T-helper 17 cell (primary cell): ENCODE measurements around the gene ME3. TPM values are rescaled to one million over a fixed set of nuclear protein-coding genes. Genes with fewer than 3 reads are reported as not detected.

ENCODE experiments used
- ATAC-seq: fragments of 150-1000 bp; cut with Tn5 transposase; 2 replicates; pipeline ENCODE4 v1.10.0; 2021; ENCODE audit warnings: mild to moderate bottlenecking, moderate library complexity
- DNase-seq, 3 donors: peaks; one replicate each; pipeline versions ENCODE4 v3.0.0 to v3.0.0-alpha.2; 2020 to 2021
- H3K9me3 ChIP-seq: one replicate; pipeline ENCODE4 v1.7.0; 2013; ENCODE audit warnings: low read length, mild to moderate bottlenecking; ENCODE audit not compliant: control insufficient read depth, poor library complexity, severe bottlenecking
- H3K27ac Mint-ChIP-seq: one replicate; pipeline ENCODE4 v1.8.0; 2022; ENCODE audit warnings: mild to moderate bottlenecking, moderate library complexity, mixed read lengths
- H3K27me3 Mint-ChIP-seq: one replicate; pipeline ENCODE4 v1.8.0; 2022; ENCODE audit warnings: mixed read lengths
- H3K36me3 Mint-ChIP-seq: one replicate; pipeline ENCODE4 v1.8.0; 2022; ENCODE audit warnings: low read depth, mixed read lengths
- H3K4me1 Mint-ChIP-seq: one replicate; pipeline ENCODE4 v1.8.0; 2022; ENCODE audit warnings: mild to moderate bottlenecking, mixed read lengths
- H3K4me3 Mint-ChIP-seq: one replicate; pipeline ENCODE4 v1.8.0; 2022; ENCODE audit warnings: mild to moderate bottlenecking, moderate library complexity, mixed read lengths
- total RNA-seq, 4 donors: library from RNA in 2 of 4; stranded (reverse) in 2 of 4; gene quantifications; one replicate each; pipeline ENCODE4 v1.2.3 and lab custom pipeline; 2022 to 2026

ME3 gene
- total RNA-seq, 2 donors from 2014 or later, result 2.7 to 3.3 TPM

DNA sequence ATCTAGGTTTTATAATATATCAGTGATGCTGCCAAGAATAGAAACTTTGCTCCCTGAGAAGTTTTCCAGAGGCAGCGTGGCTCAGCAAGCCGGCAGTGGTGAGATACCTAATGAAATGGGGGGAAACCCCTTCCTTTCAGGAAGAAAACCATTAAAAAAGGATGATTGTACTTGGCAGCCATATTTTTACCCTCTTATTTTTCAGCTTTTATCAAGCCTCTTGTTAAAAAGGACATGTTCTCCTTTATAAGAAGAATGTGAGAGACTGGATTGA is 9.0 kb upstream of the ME3 start:
- ATAC-seq, result no peak
- H3K27ac Mint-ChIP-seq, result no peak overlapping the region
- DNase-seq, result no peak
- no peaks in the 10 kb centered on the region for H3K36me3 Mint-ChIP-seq
- H3K27me3 Mint-ChIP-seq, result peaks cover 6% of the 10 kb centered on the region
- H3K4me1 Mint-ChIP-seq, result no peaks in the 10 kb centered on the region
- no peak overlapping the region for H3K4me3 Mint-ChIP-seq
- H3K9me3 ChIP-seq, result no peaks in the 10 kb centered on the region

DNA sequence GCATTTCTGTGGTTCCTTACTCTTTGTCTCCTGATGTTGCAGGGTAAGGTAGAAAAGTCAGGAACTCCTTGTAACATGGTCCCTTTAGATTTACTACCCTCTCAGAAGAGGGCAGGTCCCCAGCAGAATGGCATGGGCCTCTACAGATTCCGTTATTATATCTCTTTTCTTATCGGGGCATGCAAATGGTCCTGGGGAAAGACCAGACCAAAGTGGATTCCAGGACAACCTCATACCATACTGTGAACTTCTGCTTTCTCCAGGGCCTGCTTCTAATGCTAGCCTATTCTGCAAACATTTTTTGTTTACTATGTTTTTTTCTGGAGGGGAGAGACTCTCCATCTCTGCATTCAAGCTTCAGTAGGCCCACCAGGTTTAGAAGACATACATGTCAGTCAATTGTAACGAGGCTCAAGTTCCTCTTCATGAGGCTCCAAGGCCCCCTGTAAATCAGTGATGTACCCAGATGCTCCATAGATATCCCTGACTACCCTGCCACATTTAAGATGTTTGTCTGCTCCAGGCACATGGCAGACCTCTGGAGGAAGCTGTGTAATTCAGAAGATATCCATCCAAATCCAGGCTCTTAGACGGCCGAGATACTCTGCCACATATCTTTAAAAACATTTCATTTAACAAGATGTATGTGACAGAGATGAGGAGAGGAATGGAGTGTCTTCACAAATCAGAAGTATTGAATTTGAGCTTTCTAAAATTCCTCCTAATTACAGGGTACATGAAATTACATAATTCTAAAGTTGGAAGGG is 8.5 kb upstream of the ME3 start:
- DNase-seq (no peak), ATAC-seq (no peak)
- Mint-ChIP-seq H3K36me3 (no peaks in the 10 kb centered on the region), H3K4me1 (no peaks in the 10 kb centered on the region), H3K27ac (no peak overlapping the region), H3K4me3 (no peak overlapping the region), H3K27me3 (peaks cover 6% of the 10 kb centered on the region)
- no peaks in the 10 kb centered on the region for H3K9me3 ChIP-seq

DNA sequence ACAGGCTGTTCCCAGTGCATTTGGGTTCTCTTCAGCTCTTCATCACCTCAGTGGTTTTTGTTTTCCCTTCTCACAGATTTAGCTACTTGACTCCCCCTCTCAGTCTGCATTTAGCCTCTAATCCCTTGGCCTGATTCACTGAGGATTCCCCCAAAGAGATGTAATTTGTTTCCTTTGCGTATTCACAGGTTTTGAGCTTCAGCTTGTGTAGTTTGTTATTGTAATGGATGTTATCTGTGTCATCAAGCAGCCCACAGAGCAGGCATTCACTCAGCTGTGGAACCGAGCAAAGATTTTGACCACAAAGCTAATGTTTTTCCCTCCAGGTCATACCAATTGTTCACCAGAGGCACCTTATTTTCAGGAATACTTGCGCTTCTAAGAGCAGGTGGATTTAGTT is 6.4 kb upstream of the ME3 start:
- Mint-ChIP-seq H3K27ac (no peak overlapping the region), H3K27me3 (peaks cover 6% of the 10 kb centered on the region), H3K4me3 (no peak overlapping the region), H3K4me1 (no peaks in the 10 kb centered on the region), H3K36me3 (no peaks in the 10 kb centered on the region)
- DNase-seq (no peak), ATAC-seq (no peak)
- no peaks in the 10 kb centered on the region for H3K9me3 ChIP-seq

DNA sequence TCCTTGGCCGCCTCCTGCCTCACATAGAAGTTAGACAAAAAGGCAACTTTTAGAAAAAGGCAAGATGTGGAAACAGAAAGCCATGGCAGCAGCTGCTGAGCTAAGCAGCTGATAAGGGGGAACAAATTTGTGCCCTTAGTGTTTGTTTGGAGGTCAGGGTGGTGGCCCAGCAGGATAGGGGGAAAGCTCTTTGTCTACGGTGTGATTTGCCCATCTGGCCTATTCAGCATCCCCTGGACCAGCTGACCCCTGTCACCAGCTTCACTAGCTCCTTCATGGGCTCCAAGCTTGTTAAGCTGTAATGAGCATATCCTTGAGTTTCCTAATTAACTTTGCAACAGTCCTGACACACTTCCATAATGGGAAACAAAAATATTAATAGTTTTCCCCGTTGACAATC is 5.9 kb upstream of the ME3 start:
- ATAC-seq (no peak), DNase-seq (no peak)
- peaks cover 2% of the 10 kb centered on the region for H3K4me1 Mint-ChIP-seq
- no peaks in the 10 kb centered on the region for H3K9me3 ChIP-seq
- peaks cover 6% of the 10 kb centered on the region for H3K27me3 Mint-ChIP-seq
- H3K36me3 Mint-ChIP-seq, result no peaks in the 10 kb centered on the region
- no peak overlapping the region for H3K27ac Mint-ChIP-seq
- no peak overlapping the region for H3K4me3 Mint-ChIP-seq

DNA sequence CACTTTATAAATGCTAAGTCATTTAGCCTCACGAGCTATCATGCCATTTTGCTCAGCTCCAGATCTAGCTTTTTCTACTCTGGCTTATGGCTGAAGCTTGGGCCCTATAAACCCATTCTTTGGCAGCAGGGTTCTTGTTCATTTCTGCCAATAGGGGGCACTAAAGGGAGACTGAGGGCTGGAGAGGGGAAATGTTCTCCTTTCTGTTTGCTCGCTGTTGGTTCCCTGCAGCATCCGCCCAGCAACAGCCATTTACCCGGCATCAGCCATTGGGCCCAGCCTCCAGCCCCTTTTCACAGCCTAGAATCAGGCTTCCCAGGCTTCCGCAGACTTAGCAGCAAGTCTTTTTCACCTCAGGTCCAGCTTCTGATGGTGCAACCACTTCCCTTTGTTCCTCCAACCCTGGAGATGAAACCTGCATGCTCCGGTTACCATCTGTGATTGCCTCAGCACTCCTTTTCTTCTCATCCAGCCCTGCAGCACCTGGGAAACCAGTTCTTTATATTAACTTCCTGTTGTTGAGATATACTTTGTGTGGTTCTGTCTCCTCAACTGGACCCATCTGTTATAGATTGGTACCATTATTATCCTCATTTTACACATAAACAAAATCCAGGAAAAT is 4.2 kb upstream of the ME3 start:
- Mint-ChIP-seq H3K27me3 (no peaks in the 10 kb centered on the region), H3K36me3 (no peaks in the 10 kb centered on the region), H3K4me3 (no peak overlapping the region), H3K27ac (no peak overlapping the region), H3K4me1 (peaks cover 5% of the 10 kb centered on the region)
- DNase-seq (no peak), ATAC-seq (no peak)
- H3K9me3 ChIP-seq, result no peaks in the 10 kb centered on the region

DNA sequence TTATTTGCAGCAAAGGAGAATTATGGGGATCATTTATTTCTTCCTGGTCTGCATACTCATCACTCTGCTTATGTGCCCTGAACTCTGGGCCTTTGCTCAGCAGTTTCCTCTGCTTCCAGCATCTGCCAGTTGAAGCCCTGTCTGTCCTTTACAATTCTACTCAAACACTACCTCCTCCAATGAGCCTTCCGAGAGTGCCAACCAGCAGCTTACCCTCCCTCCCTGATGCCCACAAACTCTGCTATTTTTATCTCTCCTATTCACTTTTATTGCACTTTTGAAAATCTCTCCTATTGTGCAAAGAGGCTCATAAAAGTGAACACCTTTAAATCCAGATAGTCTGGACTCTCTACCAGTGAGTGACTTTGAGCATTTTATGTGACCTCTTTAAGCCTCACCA is 3.6 kb upstream of the ME3 start:
- Mint-ChIP-seq H3K27ac (no peak overlapping the region), H3K27me3 (peaks cover 5% of the 10 kb centered on the region), H3K4me1 (peaks cover 8% of the 10 kb centered on the region), H3K4me3 (no peak overlapping the region), H3K36me3 (no peaks in the 10 kb centered on the region)
- ATAC-seq, result no peak
- no peaks in the 10 kb centered on the region for H3K9me3 ChIP-seq
- no peak for DNase-seq

DNA sequence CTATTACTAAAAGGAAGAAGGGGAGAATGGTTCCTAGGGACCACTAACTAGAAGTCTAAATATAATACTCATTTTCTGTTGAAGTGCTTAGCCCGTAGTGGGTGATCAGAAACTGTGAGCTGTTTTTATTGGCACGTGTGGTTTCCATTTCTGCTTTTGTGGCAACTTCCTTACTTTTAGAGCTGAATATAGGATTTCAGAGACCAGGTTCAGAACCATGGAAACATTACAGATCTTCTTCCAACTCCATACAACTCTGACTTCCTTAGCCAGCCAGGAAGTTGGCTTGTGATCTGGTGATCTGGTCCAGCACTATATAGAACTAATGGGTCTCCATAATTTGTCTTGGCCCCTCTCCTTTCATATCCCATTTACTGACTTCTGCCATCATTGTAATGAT is 2.6 kb upstream of the ME3 start:
- H3K27me3 Mint-ChIP-seq, result peaks cover 7% of the 10 kb centered on the region
- H3K4me3 Mint-ChIP-seq, result no peak overlapping the region
- H3K27ac Mint-ChIP-seq, result no peak overlapping the region
- DNase-seq (no peak), ATAC-seq (no peak)
- H3K36me3 Mint-ChIP-seq, result no peaks in the 10 kb centered on the region
- no peaks in the 10 kb centered on the region for H3K9me3 ChIP-seq
- H3K4me1 Mint-ChIP-seq, result peaks cover 8% of the 10 kb centered on the region

DNA sequence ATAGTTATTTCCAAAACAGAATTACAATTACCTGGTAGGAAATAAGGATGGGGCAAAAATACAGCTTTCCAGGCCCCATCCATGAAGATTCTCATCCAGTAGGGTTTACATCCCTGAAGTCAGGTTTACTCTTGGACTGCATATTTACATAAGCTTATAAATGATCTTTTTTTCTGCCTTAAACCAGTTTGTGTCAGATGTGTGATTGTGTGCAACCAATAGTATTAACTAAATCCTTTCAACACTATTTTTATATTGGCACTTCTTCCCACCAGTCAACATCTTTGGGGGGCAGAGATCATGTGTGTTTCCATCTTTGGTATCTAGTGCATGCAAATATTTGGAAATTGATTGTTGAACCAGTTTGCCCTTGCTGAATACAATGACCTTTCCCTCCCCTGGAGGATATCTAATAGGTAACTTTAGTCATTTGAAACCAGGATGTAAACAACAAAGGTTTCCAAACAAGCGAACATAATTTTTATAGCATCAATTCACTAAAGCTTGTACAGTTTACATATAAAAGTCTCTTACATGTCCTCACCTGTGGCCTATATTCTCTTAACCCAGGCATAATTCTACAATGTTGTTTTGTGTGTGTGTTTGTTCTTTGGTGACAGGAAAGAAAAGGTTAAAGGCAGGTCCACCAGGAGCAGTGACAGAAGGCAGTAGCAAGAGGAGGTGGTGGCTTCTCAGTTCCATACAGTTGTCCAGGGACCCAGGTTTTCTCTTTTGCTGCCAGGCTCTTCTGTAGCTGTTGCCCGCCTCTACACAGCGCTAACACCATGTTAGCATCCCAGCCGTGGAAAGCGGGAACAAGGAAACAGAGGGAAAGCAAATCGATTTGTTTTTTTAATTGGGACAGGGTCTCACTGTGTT is 1.7 kb upstream of the ME3 start:
- Mint-ChIP-seq H3K36me3 (no peaks in the 10 kb centered on the region), H3K27me3 (peaks cover 16% of the 10 kb centered on the region), H3K27ac (no peak overlapping the region), H3K4me1 (peaks cover 10% of the 10 kb centered on the region), H3K4me3 (no peak overlapping the region)
- no peak for ATAC-seq
- H3K9me3 ChIP-seq, result no peaks in the 10 kb centered on the region
- no peak for DNase-seq

DNA sequence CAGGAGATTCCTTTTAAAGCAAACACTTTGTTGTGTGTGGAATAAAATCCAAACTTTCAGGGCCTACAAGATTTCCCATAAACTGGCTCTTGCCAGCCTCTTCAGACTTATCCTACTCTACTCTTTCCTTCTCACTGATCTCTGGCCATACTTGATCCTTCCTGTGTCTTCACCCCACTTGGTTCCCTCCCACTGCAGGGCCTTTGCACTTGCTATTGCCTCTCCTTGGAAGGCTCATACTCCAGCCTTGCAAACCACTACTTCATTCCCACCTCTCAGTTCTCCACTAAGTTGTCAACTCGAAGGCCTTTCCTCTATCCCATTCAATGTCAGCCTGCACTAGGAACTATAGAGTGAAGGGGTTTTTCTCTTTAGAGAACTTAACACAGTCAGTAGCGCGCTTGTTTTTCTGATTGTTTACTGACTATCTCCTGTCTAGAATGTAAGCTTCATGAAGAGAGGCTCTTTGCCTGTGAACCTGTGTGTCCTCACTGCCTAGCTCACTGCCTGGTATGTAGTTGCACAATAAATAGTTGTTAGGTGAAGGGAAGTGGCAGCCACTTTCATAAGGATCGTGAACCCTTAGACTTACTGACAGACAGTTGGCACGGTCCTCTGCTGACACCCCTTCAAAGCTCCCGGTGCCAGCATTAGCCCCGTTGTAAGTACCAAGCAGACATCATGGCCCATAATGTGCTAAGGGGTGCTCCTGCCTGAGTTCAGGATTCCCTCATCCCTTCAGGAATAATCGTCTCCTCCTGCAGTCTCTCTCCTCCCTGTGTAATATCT is 833 bp upstream of the ME3 start:
- no peaks in the 10 kb centered on the region for H3K36me3 Mint-ChIP-seq
- ATAC-seq (no peak), DNase-seq (no peak)
- H3K9me3 ChIP-seq, result no peaks in the 10 kb centered on the region
- H3K27me3 Mint-ChIP-seq, result peaks cover 23% of the 10 kb centered on the region
- peak overlapping the region; percentile 72 for H3K4me3 Mint-ChIP-seq
- peak overlapping the region; percentile 67 for H3K27ac Mint-ChIP-seq
- H3K4me1 Mint-ChIP-seq, result peaks cover 10% of the 10 kb centered on the region

DNA sequence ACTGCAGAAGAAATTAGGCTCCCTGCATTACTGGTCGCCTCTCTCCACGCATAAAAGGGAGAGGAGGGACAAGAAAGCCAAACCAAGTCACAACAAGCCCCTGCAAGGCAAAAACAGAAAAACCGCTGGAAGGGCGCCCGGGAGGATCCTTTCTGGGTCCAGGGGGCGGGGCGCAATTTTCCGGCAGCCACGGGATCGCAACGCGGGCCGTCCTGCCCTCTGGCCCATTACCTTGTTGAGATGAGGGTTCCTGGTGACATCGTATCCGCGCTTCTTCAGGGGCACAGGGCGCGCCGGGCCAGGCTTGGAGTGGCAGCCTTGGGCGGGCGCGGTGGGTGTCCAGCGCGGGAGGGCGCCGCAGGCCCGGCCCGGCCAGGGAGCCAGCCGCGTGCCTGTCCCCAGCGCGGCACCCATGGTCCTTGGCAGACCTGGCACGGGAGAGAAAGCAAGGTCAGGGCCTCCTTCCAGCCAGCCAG is 847 bp downstream of the ME3 start:
- H3K36me3 Mint-ChIP-seq, result peaks cover 2% of the 10 kb centered on the region
- peaks cover 10% of the 10 kb centered on the region for H3K4me1 Mint-ChIP-seq
- H3K27ac Mint-ChIP-seq, result peak overlapping the region; percentile 47
- ATAC-seq, result no peak
- DNase-seq, result no peak
- H3K4me3 Mint-ChIP-seq, result peak overlapping the region; percentile 87
- no peaks in the 10 kb centered on the region for H3K9me3 ChIP-seq
- H3K27me3 Mint-ChIP-seq, result peaks cover 32% of the 10 kb centered on the region

DNA sequence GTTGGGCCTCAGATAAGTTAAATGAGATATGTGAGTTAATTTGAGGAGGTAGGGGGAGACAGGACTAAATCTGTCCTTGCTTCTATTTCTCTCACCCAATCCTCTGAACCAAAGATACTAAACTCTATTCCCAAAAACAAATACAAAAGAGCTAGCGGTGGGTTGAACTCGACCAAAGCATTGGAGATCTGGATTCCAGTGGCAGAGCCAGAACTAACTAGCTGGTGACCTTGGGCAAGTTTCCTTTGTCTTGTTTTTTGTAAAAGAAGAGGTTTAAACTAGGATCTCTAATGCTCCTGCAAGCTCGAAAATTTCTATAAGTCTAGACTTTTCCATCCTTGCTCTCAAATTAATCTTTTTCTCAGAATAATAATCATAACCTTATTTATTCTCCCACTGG is 1.5 kb downstream of the ME3 start:
- Mint-ChIP-seq H3K4me1 (peaks cover 10% of the 10 kb centered on the region), H3K27me3 (peaks cover 34% of the 10 kb centered on the region), H3K4me3 (peak overlapping the region; percentile 87), H3K27ac (peak overlapping the region; percentile 47), H3K36me3 (peaks cover 2% of the 10 kb centered on the region)
- DNase-seq (no peak), ATAC-seq (no peak)
- H3K9me3 ChIP-seq, result no peaks in the 10 kb centered on the region

DNA sequence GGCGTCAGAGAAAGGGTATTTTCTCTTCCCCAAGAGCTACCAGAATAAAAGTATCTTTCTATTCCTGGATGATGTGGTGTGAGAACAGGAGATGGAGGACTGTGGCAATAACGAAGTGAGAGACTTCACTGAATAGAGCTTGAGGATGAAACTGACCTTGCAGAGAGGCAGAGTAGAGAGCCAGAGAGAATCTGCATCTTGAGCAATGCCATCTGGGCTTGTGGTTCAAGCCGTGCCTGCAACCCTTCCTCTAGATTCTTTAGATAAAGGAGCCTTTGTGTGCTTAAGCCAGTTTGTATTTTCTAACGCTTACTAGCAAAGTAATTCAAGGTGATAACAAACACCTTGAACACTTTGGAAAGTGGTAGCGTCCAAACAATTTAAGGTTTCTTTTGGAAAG is 2.2 kb downstream of the ME3 start:
- ATAC-seq (no peak), DNase-seq (no peak)
- peaks cover 37% of the 10 kb centered on the region for H3K27me3 Mint-ChIP-seq
- H3K4me1 Mint-ChIP-seq, result peaks cover 10% of the 10 kb centered on the region
- peak overlapping the region; percentile 9 for H3K4me3 Mint-ChIP-seq
- H3K27ac Mint-ChIP-seq, result no peak overlapping the region
- no peaks in the 10 kb centered on the region for H3K9me3 ChIP-seq
- peaks cover 4% of the 10 kb centered on the region for H3K36me3 Mint-ChIP-seq

DNA sequence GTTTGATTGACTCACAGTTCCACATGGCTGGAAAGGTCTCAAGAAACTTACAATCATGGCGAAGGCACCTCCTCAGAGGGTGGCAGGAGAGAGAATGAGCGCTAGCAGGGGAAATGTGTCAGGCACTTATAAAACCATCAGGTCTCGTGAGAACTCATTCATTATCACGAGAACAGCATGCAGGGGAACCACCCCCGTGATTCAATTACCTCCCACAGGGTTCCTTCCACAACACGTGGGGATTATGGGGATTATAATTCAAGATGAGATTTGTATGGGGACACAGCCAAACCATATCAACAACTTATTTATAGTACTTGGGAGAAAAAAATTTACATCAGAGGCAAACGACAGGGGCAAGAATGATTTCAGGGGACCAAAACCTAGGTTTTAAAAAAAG is 3.0 kb downstream of the ME3 start:
- Mint-ChIP-seq H3K36me3 (peaks cover 6% of the 10 kb centered on the region), H3K4me1 (peaks cover 10% of the 10 kb centered on the region), H3K27me3 (peaks cover 37% of the 10 kb centered on the region), H3K27ac (no peak overlapping the region), H3K4me3 (no peak overlapping the region)
- ATAC-seq (no peak), DNase-seq (no peak)
- H3K9me3 ChIP-seq, result no peaks in the 10 kb centered on the region
